Spleen (tissue), 11 donors: ENCODE data around the gene ATP5F1D. TPM values are rescaled to one million over a fixed set of nuclear protein-coding genes. Genes with fewer than 3 reads are reported as not detected.

ENCODE experiments used
- DNase-seq: peaks from one replicate; pipeline ENCODE4 v3.0.0-alpha.2; 2020
- H3K27ac ChIP-seq, 8 donors: fragments of 200-600 bp; sonication (generic) in 7 of 8; 1 replicate in 4 of 8; 2 replicates in 4 of 8; pipeline versions ENCODE4 v1.5.0 to v1.8.0; 2016 to 2021; ENCODE audit warnings: inconsistent platforms in 4 of 8, mild to moderate bottlenecking in 4 of 8, moderate library complexity in 1 of 8
- H3K27me3 ChIP-seq, 7 donors: fragments of 200-600 bp; sonication (generic) in 6 of 7; replicated peaks in 1 of 7; 1 replicate in 4 of 7; 2 replicates in 3 of 7; pipeline versions ENCODE4 v1.5.0 to v1.8.0; 2016 to 2021; ENCODE audit warnings: inconsistent platforms in 3 of 7, mild to moderate bottlenecking in 1 of 7
- H3K36me3 ChIP-seq, 6 donors: fragments of 200-600 bp; sonication (generic) in 5 of 6; 1 replicate in 4 of 6; 2 replicates in 2 of 6; pipeline versions ENCODE4 v1.5.0 to v1.8.0; 2016 to 2021; ENCODE audit warnings: inconsistent platforms in 2 of 6
- H3K4me1 ChIP-seq, 6 donors: fragments of 200-600 bp; sonication (generic) in 5 of 6; 1 replicate in 3 of 6; 2 replicates in 3 of 6; pipeline versions ENCODE4 v1.5.0 to v1.8.0; 2016 to 2021; ENCODE audit warnings: inconsistent platforms in 3 of 6
- H3K4me3 ChIP-seq, 8 donors: fragments of 200-600 bp; sonication (generic) in 7 of 8; 1 replicate in 4 of 8; 2 replicates in 4 of 8; pipeline versions ENCODE4 v1.5.0 to v1.8.0; 2016 to 2021; ENCODE audit warnings: inconsistent platforms in 4 of 8, mild to moderate bottlenecking in 4 of 8, moderate library complexity in 2 of 8
- H3K9me3 ChIP-seq, 8 donors: fragments of 200-600 bp; sonication (generic) in 7 of 8; 1 replicate in 4 of 8; 2 replicates in 4 of 8; pipeline versions ENCODE4 v1.5.0 to v1.8.0; 2016 to 2021; ENCODE audit warnings: inconsistent platforms in 4 of 8
- POLR2A ChIP-seq, 3 donors: fragments of 450-650 bp; IDR thresholded peaks; one replicate each; pipeline ENCODE4 v1.5.1; 2017; ENCODE audit warnings: antibody characterized with exemption in 3 of 3, mild to moderate bottlenecking in 1 of 3
- POLR2AphosphoS5 ChIP-seq, 3 donors: sonication (generic); formaldehyde crosslinking; IDR thresholded peaks; one replicate each; pipeline ENCODE4 v1.5.1; 2017; ENCODE audit warnings: antibody characterized with exemption in 3 of 3
- WGBS, 5 donors: extraction: QIAGEN DNeasy Blood & Tissue Kit in 3 of 5; methylation state at CpG; one replicate each; pipeline versions ENCODE4 v1.1.5 to v1.1.7; 2013 to 2018; 5-methylcytosine and 5-hydroxymethylcytosine counted together
- intact Hi-C: fragments of 100-400 bp; cut with DNase I; formaldehyde crosslinking; loops from one replicate; pipeline ENCODE4 v1.15.0; 2023; ENCODE audit warnings: low total_unique reads
- polyA plus RNA-seq, 3 donors: library from polyadenylated mRNA; stranded (reverse); fragments of 200-250 nt; gene quantifications; one replicate each; pipeline ENCODE4 v1.2.1, GENCODE V29; 2013
- total RNA-seq, 7 donors: library from RNA; depleted of rRNA in 3 of 7; stranded (reverse); fragments of >200 nt in 3 of 7; fragmentation: NEBNext Ultra II Directional in 4 of 7; extraction: Animal tissue kit (Norgen Biotek cat#: 25700) in 4 of 7; gene quantifications; one replicate each; pipeline versions ENCODE4 v1.1.0 to v1.2.1, GENCODE V29; 2016 to 2021
- TF ChIP-seq, protein P1 (sequence below), 11 experiments: fragments of 200-600 bp in 7 of 11; fragments of 450-650 bp in 4 of 11; sonication (generic) in 4 of 11; IDR thresholded peaks in 8 of 11; conservative IDR thresholded peaks in 3 of 11; 1 replicate in 7 of 11; 2 replicates in 4 of 11; pipeline versions ENCODE4 v1.4.0 to v1.8.0; 2016 to 2021; ENCODE audit warnings: antibody characterized with exemption in 11 of 11, inconsistent platforms in 4 of 11, mild to moderate bottlenecking in 1 of 11
- donor health status: healthy with polysubstance abuse.
- donor health status: DM: no; HTN: no; CAD: no; lungs with moderate emphysema.
- donor health status: DM: no; HTN: no; CAD: no.
- donor health status: Bipolar disorder and iron deficiency.
- donor health status: healthy.
- donor health status: DM: no; HTN: no; CAD: no.
- donor health status: DM: yes; HTN: yes; CAD: no.

ATP5F1D gene
- total and polyA plus RNA-seq, 10 donors: 49.1 to 166 (median 121) TPM

DNA sequence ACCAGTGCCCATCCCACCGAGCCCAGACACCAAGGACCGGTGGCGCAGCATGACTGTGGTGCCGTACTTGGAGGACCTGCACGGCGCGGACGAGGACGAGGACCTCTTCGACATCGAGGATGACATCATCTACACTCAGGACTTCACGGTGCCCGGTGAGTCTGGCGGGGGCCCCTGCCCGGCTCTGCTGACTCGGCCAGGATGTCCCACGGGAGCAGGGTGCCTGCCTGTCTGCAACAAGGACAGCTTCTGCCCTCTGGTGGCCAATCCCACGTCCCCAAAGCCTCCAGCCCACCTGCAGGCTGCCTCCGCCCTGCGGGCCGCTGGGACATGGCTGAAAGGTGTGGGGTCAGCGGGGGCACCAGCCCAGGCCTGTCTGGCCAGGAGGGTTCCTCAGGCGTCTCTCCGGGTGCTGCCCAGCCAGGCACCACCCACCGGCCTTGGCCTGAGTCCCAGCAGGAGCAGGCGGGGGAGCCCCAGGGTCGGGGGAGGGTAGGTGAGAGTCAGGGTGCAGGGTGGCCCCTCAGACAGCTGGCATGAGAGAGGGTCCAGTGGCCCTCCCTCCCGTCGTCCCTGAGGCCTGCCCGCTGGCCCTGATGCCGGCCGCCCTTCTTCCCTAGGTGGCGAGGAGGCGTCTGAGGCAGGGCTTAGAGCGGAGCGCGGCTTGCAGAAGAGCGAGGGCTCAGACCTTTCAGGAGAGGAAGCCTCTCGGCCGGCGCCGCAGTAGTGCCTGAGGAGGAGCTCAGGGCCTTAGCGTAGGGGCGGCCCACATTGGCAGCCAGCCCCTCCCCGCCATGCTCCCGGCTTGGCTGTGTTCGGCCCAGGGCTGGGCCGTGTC lies 18.3 kb upstream of the ATP5F1D start:
- intact Hi-C loops: no loop called here
- TF ChIP-seq POLR2AphosphoS5 (IDR thresholded peaks at IDR 0.05): peak in 1 of 3 donors; percentile 42
- TF ChIP-seq, protein P1, sequence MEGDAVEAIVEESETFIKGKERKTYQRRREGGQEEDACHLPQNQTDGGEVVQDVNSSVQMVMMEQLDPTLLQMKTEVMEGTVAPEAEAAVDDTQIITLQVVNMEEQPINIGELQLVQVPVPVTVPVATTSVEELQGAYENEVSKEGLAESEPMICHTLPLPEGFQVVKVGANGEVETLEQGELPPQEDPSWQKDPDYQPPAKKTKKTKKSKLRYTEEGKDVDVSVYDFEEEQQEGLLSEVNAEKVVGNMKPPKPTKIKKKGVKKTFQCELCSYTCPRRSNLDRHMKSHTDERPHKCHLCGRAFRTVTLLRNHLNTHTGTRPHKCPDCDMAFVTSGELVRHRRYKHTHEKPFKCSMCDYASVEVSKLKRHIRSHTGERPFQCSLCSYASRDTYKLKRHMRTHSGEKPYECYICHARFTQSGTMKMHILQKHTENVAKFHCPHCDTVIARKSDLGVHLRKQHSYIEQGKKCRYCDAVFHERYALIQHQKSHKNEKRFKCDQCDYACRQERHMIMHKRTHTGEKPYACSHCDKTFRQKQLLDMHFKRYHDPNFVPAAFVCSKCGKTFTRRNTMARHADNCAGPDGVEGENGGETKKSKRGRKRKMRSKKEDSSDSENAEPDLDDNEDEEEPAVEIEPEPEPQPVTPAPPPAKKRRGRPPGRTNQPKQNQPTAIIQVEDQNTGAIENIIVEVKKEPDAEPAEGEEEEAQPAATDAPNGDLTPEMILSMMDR (IDR thresholded peaks at IDR 0.05 in 8 of 11, conservative IDR thresholded peaks at IDR 0.05 in 3 of 11): peak in 6 of 11 experiments; percentile 30 to 60 (median 40)
- TF ChIP-seq POLR2A (IDR thresholded peaks at IDR 0.05): no peak
- no peak for DNase-seq
- H3K27ac ChIP-seq: peak overlapping the region in 1 of 8 donors; percentile 33
- no peaks in the 10 kb centered on the region for H3K27me3 ChIP-seq
- WGBS, 5 donors: 82 to 86% (median 83%) methylated on average over 42 to 48 of the region's 48 CpGs
- H3K4me3 ChIP-seq: no peak overlapping the region
- peaks cover 0 to 100% (median 80%) of the 10 kb centered on the region in 6 donors for H3K36me3 ChIP-seq
- peaks cover 8 to 52% (median 30%) of the 10 kb centered on the region in 6 donors for H3K4me1 ChIP-seq
- H3K9me3 ChIP-seq: no peaks in the 10 kb centered on the region

DNA sequence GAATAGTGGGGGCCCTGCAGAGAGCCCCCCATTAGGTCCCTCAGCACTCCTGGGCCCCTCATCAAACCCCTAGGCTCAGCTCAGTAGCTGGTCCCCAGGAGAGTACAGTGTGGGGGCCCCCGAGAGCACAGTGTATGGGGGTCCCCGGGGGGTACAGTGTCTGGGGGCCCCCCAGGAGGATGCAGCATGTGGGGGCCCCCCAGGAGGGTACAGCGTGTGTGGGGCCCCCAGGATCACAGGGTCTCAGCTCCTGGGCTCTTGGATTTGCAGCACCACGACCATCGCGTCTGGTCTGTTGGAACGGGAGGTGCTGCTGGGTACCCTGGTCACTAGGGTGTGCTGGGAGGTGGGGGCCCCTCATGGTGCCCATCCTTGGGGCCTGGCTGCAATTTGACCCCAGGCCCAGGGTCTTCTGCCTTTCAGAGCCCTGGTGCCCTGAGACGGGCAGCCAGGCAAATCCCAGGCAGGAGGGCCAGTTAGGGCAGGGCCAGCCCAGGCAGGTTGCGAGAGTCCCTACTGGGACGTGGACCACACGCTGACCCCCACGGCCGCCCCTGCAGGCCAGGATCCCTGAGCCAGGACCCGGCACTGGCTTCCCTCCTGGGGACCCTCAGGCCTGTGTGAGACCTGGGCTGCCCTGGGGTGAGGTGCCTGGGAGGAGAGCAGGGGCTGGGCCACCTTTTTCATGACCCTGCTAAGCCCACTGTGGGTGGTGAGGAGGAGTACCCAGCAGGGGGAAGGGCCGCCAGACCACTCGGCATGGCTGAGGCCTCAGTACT lies 17.3 kb upstream of the ATP5F1D start:
- peaks cover 0 to 95% (median 80%) of the 10 kb centered on the region in 6 donors for H3K36me3 ChIP-seq
- H3K4me3 ChIP-seq: no peak overlapping the region
- DNase-seq: no peak
- intact Hi-C loops: no loop called here
- 93 to 97% (median 95%) methylated on average over 8 to 16 of the region's 16 CpGs for WGBS, 5 donors
- no peak for TF ChIP-seq POLR2A (IDR thresholded peaks at IDR 0.05)
- TF ChIP-seq, protein P1 (IDR thresholded peaks at IDR 0.05 in 8 of 11, conservative IDR thresholded peaks at IDR 0.05 in 3 of 11): no peak
- no peak for TF ChIP-seq POLR2AphosphoS5 (IDR thresholded peaks at IDR 0.05)
- peaks cover 2 to 42% (median 22%) of the 10 kb centered on the region in 6 donors for H3K4me1 ChIP-seq
- no peak overlapping the region for H3K27ac ChIP-seq
- no peaks in the 10 kb centered on the region for H3K9me3 ChIP-seq
- no peaks in the 10 kb centered on the region for H3K27me3 ChIP-seq

DNA sequence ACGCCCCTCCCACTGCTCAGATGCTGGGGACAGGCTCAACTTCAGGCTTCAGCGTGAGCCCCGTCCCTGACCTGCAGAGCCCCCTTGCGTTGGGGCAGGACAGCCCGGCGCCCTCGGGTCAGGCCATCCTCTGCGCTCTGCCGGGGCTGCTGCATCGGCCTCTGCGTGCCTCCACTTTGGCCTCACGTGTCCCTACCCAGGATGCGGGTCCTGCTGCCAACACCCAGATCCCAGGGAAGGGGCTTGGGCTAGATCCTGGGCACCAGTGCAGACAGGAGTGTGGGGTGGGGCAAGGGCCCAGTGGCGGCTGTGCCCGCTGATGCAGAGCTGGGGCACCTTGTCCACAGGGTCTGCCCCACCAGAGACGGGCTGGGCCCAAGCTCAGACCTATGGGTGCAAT lies 16.7 kb upstream of the ATP5F1D start:
- no peaks in the 10 kb centered on the region for H3K9me3 ChIP-seq

More for the DNA sequence above, 16.7 kb upstream of the ATP5F1D start:
- 83 to 96% (median 90%) methylated on average over 2 to 16 of the region's 16 CpGs for WGBS, 5 donors
- Histone ChIP-seq H3K27ac (no peak overlapping the region), H3K4me1 (peaks cover 2 to 39% (median 21%) of the 10 kb centered on the region in 6 donors), H3K4me3 (no peak overlapping the region), H3K27me3 (no peaks in the 10 kb centered on the region), H3K36me3 (peaks cover 0 to 89% (median 79%) of the 10 kb centered on the region in 6 donors)
- DNase-seq: no peak
- intact Hi-C loops: no loop called here
- TF ChIP-seq, protein P1 (IDR thresholded peaks at IDR 0.05 in 8 of 11, conservative IDR thresholded peaks at IDR 0.05 in 3 of 11): no peak
- peak in 1 of 3 donors; percentile 15 for TF ChIP-seq POLR2AphosphoS5 (IDR thresholded peaks at IDR 0.05)
